Effector memory CD8-positive, alpha-beta T cell (primary cell): ENCODE data around the gene PIGL.
A peak's percentile ranks its signal among the peaks of the same experiment; 100 is the strongest.
"Not testable (repeated sequence)": the region's sequence is repeated elsewhere in the genome, so short reads cannot be mapped to it uniquely, and the experiment has no call there.

Experiments used
- ATAC-seq: fragments of 150-1000 bp; cut with Tn5 transposase; replicated peaks from 2 replicates; pipeline ENCODE4 v1.10.0; 2021; ENCODE audit warnings: mild to moderate bottlenecking, moderate library complexity
- DNase-seq, 3 experiments: peaks; one replicate each; pipeline ENCODE4 v3.0.0; 2021
- H3K27ac Mint-ChIP-seq, 2 donors: one replicate each; pipeline ENCODE4 v1.8.0; 2022; ENCODE audit warnings: mild to moderate bottlenecking in 2 of 2, mixed read lengths in 2 of 2, moderate library complexity in 2 of 2
- H3K27me3 Mint-ChIP-seq, 2 donors: one replicate each; pipeline ENCODE4 v1.8.0; 2022; ENCODE audit warnings: mixed read lengths in 2 of 2
- H3K36me3 Mint-ChIP-seq: one replicate; pipeline ENCODE4 v1.8.0; 2022; ENCODE audit warnings: mild to moderate bottlenecking, moderate library complexity, mixed read lengths; ENCODE audit not compliant: insufficient read depth
- H3K4me1 Mint-ChIP-seq, 2 donors: one replicate each; pipeline ENCODE4 v1.8.0; 2022; ENCODE audit warnings: low read depth in 2 of 2, mixed read lengths in 2 of 2
- H3K4me3 Mint-ChIP-seq, 2 donors: one replicate each; pipeline ENCODE4 v1.8.0; 2022; ENCODE audit warnings: mild to moderate bottlenecking in 2 of 2, mixed read lengths in 2 of 2, moderate library complexity in 2 of 2
- H3K9me3 Mint-ChIP-seq, 2 donors: one replicate each; pipeline ENCODE4 v1.8.0; 2022; ENCODE audit warnings: mixed read lengths in 2 of 2

Gene PIGL

GRCh38 chr17:16287563-16288027 is 70.6 kb downstream of the PIGL start:
- Mint-ChIP-seq H3K27me3 (no peaks in the 10 kb centered on the region), H3K4me1 (peaks cover 45 to 50% of the 10 kb centered on the region in 2 donors), H3K27ac (peak overlapping the region; percentile 96 to 98), H3K9me3 (no peaks in the 10 kb centered on the region), H3K36me3 (no peaks in the 10 kb centered on the region), H3K4me3 (peak overlapping the region; percentile 78 to 80)
- ATAC-seq = peak; percentile 7
- peak in 1 of 3 experiments; percentile 3 for DNase-seq

GRCh38 chr17:16288860-16289571 is 72.0 kb downstream of the PIGL start:
- no peak for ATAC-seq
- Mint-ChIP-seq H3K4me1 (peaks cover 45 to 50% of the 10 kb centered on the region in 2 donors), H3K36me3 (no peaks in the 10 kb centered on the region), H3K27me3 (no peaks in the 10 kb centered on the region), H3K27ac (peak overlapping the region; percentile 96 to 98), H3K4me3 (peak overlapping the region; percentile 78 to 80), H3K9me3 (no peaks in the 10 kb centered on the region)
- DNase-seq = no peak

GRCh38 chr17:16293931-16294330 is 76.9 kb downstream of the PIGL start:
- ATAC-seq = no peak
- Mint-ChIP-seq H3K36me3 (no peaks in the 10 kb centered on the region), H3K9me3 (no peaks in the 10 kb centered on the region), H3K4me1 (peaks cover 4 to 8% of the 10 kb centered on the region in 2 donors), H3K4me3 (no peak overlapping the region), H3K27ac (no peak overlapping the region), H3K27me3 (no peaks in the 10 kb centered on the region)
- DNase-seq = no peak

- Mint-ChIP-seq H3K27ac (peak overlapping the region in 1 of 2 donors; percentile 31), H3K27me3 (no peaks in the 10 kb centered on the region), H3K9me3 (no peaks in the 10 kb centered on the region), H3K4me3 (no peak overlapping the region), H3K36me3 (no peaks in the 10 kb centered on the region), H3K4me1 (peaks cover 0 to 4% of the 10 kb centered on the region in 2 donors)
- no peak for ATAC-seq
- DNase-seq = no peak
Observed at GRCh38 chr17:16294560-16294959, 77.5 kb downstream of the PIGL start.

GRCh38 chr17:16296072-16296471 is 79.1 kb downstream of the PIGL start:
- ATAC-seq, H3K4me3 Mint-ChIP-seq, H3K27ac Mint-ChIP-seq, DNase-seq, H3K27me3 Mint-ChIP-seq, H3K4me1 Mint-ChIP-seq, H3K9me3 Mint-ChIP-seq: not testable (repeated sequence)
- peaks cover 12% of the 10 kb centered on the region for H3K36me3 Mint-ChIP-seq

GRCh38 chr17:16297367-16298139 is 80.5 kb downstream of the PIGL start:
- Mint-ChIP-seq H3K36me3 (peaks cover 19% of the 10 kb centered on the region), H3K4me1 (peaks cover 0 to 4% of the 10 kb centered on the region in 2 donors)

GRCh38 chr17:16298140-16298662 is 81.2 kb downstream of the PIGL start:
- Mint-ChIP-seq H3K27me3 (no peaks in the 10 kb centered on the region), H3K4me3 (no peak overlapping the region), H3K4me1 (peaks cover 0 to 4% of the 10 kb centered on the region in 2 donors), H3K27ac (no peak overlapping the region), H3K9me3 (no peaks in the 10 kb centered on the region), H3K36me3 (peaks cover 19% of the 10 kb centered on the region)
- no peak for DNase-seq
- no peak for ATAC-seq

More at GRCh38 chr17:16297367-16298139, 80.5 kb downstream of the PIGL start:
- no peak for DNase-seq
- Mint-ChIP-seq H3K4me3 (no peak overlapping the region), H3K27me3 (no peaks in the 10 kb centered on the region), H3K27ac (peak overlapping the region in 1 of 2 donors; percentile 77), H3K9me3 (no peaks in the 10 kb centered on the region)
- ATAC-seq = no peak

- Mint-ChIP-seq H3K9me3 (no peaks in the 10 kb centered on the region), H3K4me3 (no peak overlapping the region), H3K27me3 (no peaks in the 10 kb centered on the region), H3K4me1 (peaks cover 0 to 1% of the 10 kb centered on the region in 2 donors), H3K36me3 (peaks cover 19% of the 10 kb centered on the region), H3K27ac (no peak overlapping the region)
- ATAC-seq (no peak), DNase-seq (no peak)
Observed at GRCh38 chr17:16300554-16300953, 83.5 kb downstream of the PIGL start.

- H3K4me1 Mint-ChIP-seq = peaks cover 0 to 1% of the 10 kb centered on the region in 2 donors
- no peaks in the 10 kb centered on the region for H3K9me3 Mint-ChIP-seq
- no peak overlapping the region for H3K4me3 Mint-ChIP-seq
- H3K36me3 Mint-ChIP-seq = peaks cover 19% of the 10 kb centered on the region
- peak overlapping the region in 1 of 2 donors; percentile 61 for H3K27ac Mint-ChIP-seq
- DNase-seq (no peak), ATAC-seq (no peak)
- H3K27me3 Mint-ChIP-seq = no peaks in the 10 kb centered on the region
Observed at GRCh38 chr17:16301963-16302855, 85.2 kb downstream of the PIGL start.

- H3K4me1 Mint-ChIP-seq = no peaks in the 10 kb centered on the region
- ATAC-seq (no peak), DNase-seq (no peak)
- H3K27ac Mint-ChIP-seq = peak overlapping the region in 1 of 2 donors; percentile 61
- H3K4me3 Mint-ChIP-seq = no peak overlapping the region
- H3K9me3 Mint-ChIP-seq = no peaks in the 10 kb centered on the region
- peaks cover 19% of the 10 kb centered on the region for H3K36me3 Mint-ChIP-seq
- H3K27me3 Mint-ChIP-seq = no peaks in the 10 kb centered on the region
Observed at GRCh38 chr17:16302856-16303255, 85.8 kb downstream of the PIGL start.

GRCh38 chr17:16304830-16305229 is 87.8 kb downstream of the PIGL start:
- peaks cover 22% of the 10 kb centered on the region for H3K36me3 Mint-ChIP-seq
- H3K9me3 Mint-ChIP-seq = no peaks in the 10 kb centered on the region
- no peaks in the 10 kb centered on the region for H3K4me1 Mint-ChIP-seq
- DNase-seq (no peak), ATAC-seq (no peak)
- no peak overlapping the region for H3K4me3 Mint-ChIP-seq
- no peak overlapping the region for H3K27ac Mint-ChIP-seq
- no peaks in the 10 kb centered on the region for H3K27me3 Mint-ChIP-seq

GRCh38 chr17:16306211-16306610 is 89.2 kb downstream of the PIGL start:
- no peaks in the 10 kb centered on the region for H3K9me3 Mint-ChIP-seq
- H3K27me3 Mint-ChIP-seq = no peaks in the 10 kb centered on the region
- ATAC-seq = no peak
- peaks cover 9 to 11% of the 10 kb centered on the region in 2 donors for H3K4me1 Mint-ChIP-seq
- H3K4me3 Mint-ChIP-seq = no peak overlapping the region
- no peak overlapping the region for H3K27ac Mint-ChIP-seq
- no peak for DNase-seq
- H3K36me3 Mint-ChIP-seq = peaks cover 13% of the 10 kb centered on the region

GRCh38 chr17:16312061-16312460 is 95.1 kb downstream of the PIGL start:
- Mint-ChIP-seq H3K36me3 (peaks cover 11% of the 10 kb centered on the region), H3K4me1 (peaks cover 12 to 19% of the 10 kb centered on the region in 2 donors)
- DNase-seq, H3K27ac Mint-ChIP-seq, H3K9me3 Mint-ChIP-seq, H3K27me3 Mint-ChIP-seq, ATAC-seq, H3K4me3 Mint-ChIP-seq: not testable (repeated sequence)
